Tibial nerve (tissue), 4 donors: ENCODE results near the gene SNAI3. TPM values are rescaled to one million over a fixed set of nuclear protein-coding genes. Genes with fewer than 3 reads are reported as not detected.

Source experiments
- DNase-seq, 2 donors: peaks; one replicate each; pipeline ENCODE4 v3.0.0-alpha.2; 2019; ENCODE audit warnings: low spot score in 2 of 2
- H3K27ac ChIP-seq, 4 donors: fragments of 200-600 bp; sonication (generic) in 3 of 4; one replicate each; pipeline ENCODE4 v1.5.1; 2017 to 2019; ENCODE audit warnings: mild to moderate bottlenecking in 1 of 4
- H3K27me3 ChIP-seq, 2 donors: fragments of 200-600 bp; sonication (generic) in 1 of 2; one replicate each; pipeline versions ENCODE4 v1.5.1 to v1.6.0; 2017 to 2019
- H3K36me3 ChIP-seq, 3 donors: fragments of 200-600 bp; sonication (generic); one replicate each; pipeline ENCODE4 v1.5.1; 2018 to 2019
- H3K4me1 ChIP-seq, 4 donors: fragments of 200-600 bp; sonication (generic) in 3 of 4; one replicate each; pipeline ENCODE4 v1.5.1; 2017 to 2019
- H3K4me3 ChIP-seq, 4 donors: fragments of 200-600 bp; sonication (generic) in 3 of 4; one replicate each; pipeline ENCODE4 v1.5.1; 2017 to 2019; ENCODE audit warnings: mild to moderate bottlenecking in 1 of 4, moderate library complexity in 1 of 4
- H3K9me3 ChIP-seq, 4 donors: fragments of 200-600 bp; sonication (generic) in 3 of 4; one replicate each; pipeline ENCODE4 v1.5.1; 2017 to 2019
- CTCF ChIP-seq, 5 experiments: fragments of 200-600 bp in 3 of 5; fragments of 450-650 bp in 2 of 5; sonication (generic) in 3 of 5; IDR thresholded peaks; one replicate each; pipeline ENCODE4 v1.5.1; 2016 to 2019; ENCODE audit warnings: antibody characterized with exemption in 5 of 5, mild to moderate bottlenecking in 3 of 5, moderate library complexity in 2 of 5
- EP300 ChIP-seq, 2 donors: sonication (generic); formaldehyde crosslinking; IDR thresholded peaks; one replicate each; pipeline ENCODE4 v1.6.1; 2017; ENCODE audit warnings: antibody characterized with exemption in 2 of 2, mild to moderate bottlenecking in 1 of 2
- POLR2A ChIP-seq, 2 donors: fragments of 450-650 bp; IDR thresholded peaks; one replicate each; pipeline ENCODE4 v1.6.1; 2017; ENCODE audit warnings: antibody characterized with exemption in 2 of 2, mild to moderate bottlenecking in 2 of 2, moderate library complexity in 2 of 2
- WGBS, 2 donors: methylation state at CpG; one replicate each; pipeline ENCODE4 v1.1.5; 2018; 5-methylcytosine and 5-hydroxymethylcytosine counted together
- total RNA-seq, 4 donors: library from RNA; depleted of rRNA; stranded (reverse); fragments of >200 nt; gene quantifications; one replicate each; pipeline ENCODE4 v1.1.0, GENCODE V29; 2016

The SNAI3 gene
- total RNA-seq, 4 donors from 2014 or later = 0.87 to 1.2 (median 1.0) TPM

GRCh38 chr16:88721815-88722755, 35.8 kb upstream of the SNAI3 start:
- Histone ChIP-seq H3K4me3 (no peak overlapping the region), H3K9me3 (no peaks in the 10 kb centered on the region), H3K36me3 (peaks cover 2 to 100% (median 50%) of the 10 kb centered on the region in 3 donors), H3K27me3 (no peaks in the 10 kb centered on the region), H3K27ac (peak overlapping the region in 1 of 4 donors; percentile 90), H3K4me1 (peaks cover 0 to 16% (median 0%) of the 10 kb centered on the region in 4 donors)
- WGBS, 2 donors = 89 to 92% methylated on average over 29 to 33 of the region's 61 CpGs
- DNase-seq = no peak
- no peak for TF ChIP-seq EP300 (IDR thresholded peaks at IDR 0.05)
- TF ChIP-seq POLR2A (IDR thresholded peaks at IDR 0.05) = no peak
- no peak for TF ChIP-seq CTCF (IDR thresholded peaks at IDR 0.05)

- no peak for DNase-seq
- no peak overlapping the region for H3K4me3 ChIP-seq
- TF ChIP-seq CTCF (IDR thresholded peaks at IDR 0.05) (no peak), POLR2A (IDR thresholded peaks at IDR 0.05) (no peak), EP300 (IDR thresholded peaks at IDR 0.05) (no peak)
- peak overlapping the region in 1 of 4 donors; percentile 90 for H3K27ac ChIP-seq
- peaks cover 0 to 16% (median 0%) of the 10 kb centered on the region in 4 donors for H3K4me1 ChIP-seq
- no peaks in the 10 kb centered on the region for H3K9me3 ChIP-seq
- H3K27me3 ChIP-seq = no peaks in the 10 kb centered on the region
- 92 to 97% methylated on average over 16 to 17 of the region's 17 CpGs for WGBS, 2 donors
- peaks cover 6 to 100% (median 49%) of the 10 kb centered on the region in 3 donors for H3K36me3 ChIP-seq
These were observed 34.9 kb upstream of the SNAI3 start for GRCh38 chr16:88721236-88721635.

- H3K27ac ChIP-seq = peak overlapping the region in 2 of 4 donors; percentile 86 to 90
- H3K4me1 ChIP-seq = peaks cover 0 to 16% (median 0%) of the 10 kb centered on the region in 4 donors
- DNase-seq = no peak
- H3K9me3 ChIP-seq = no peaks in the 10 kb centered on the region
- no peak for TF ChIP-seq CTCF (IDR thresholded peaks at IDR 0.05)
- TF ChIP-seq POLR2A (IDR thresholded peaks at IDR 0.05) = no peak
- TF ChIP-seq EP300 (IDR thresholded peaks at IDR 0.05) = no peak
- 87 to 91% methylated on average over 22 to 23 of the region's 23 CpGs for WGBS, 2 donors
- no peak overlapping the region for H3K4me3 ChIP-seq
- peaks cover 6 to 100% (median 44%) of the 10 kb centered on the region in 3 donors for H3K36me3 ChIP-seq
- no peaks in the 10 kb centered on the region for H3K27me3 ChIP-seq
These were observed 34.2 kb upstream of the SNAI3 start for GRCh38 chr16:88720396-88720970.

- TF ChIP-seq EP300 (IDR thresholded peaks at IDR 0.05) (no peak), POLR2A (IDR thresholded peaks at IDR 0.05) (no peak), CTCF (IDR thresholded peaks at IDR 0.05) (no peak)
These were observed 33.6 kb upstream of the SNAI3 start for GRCh38 chr16:88719933-88720296.

More at GRCh38 chr16:88719933-88720296, 33.6 kb upstream of the SNAI3 start:
- no peak overlapping the region for H3K4me3 ChIP-seq
- WGBS, 2 donors = 90 to 94% methylated on average over 16 to 19 of the region's 19 CpGs
- peak overlapping the region in 3 of 4 donors; percentile 57 to 90 (median 86) for H3K27ac ChIP-seq
- H3K9me3 ChIP-seq = no peaks in the 10 kb centered on the region
- H3K36me3 ChIP-seq = peaks cover 6 to 100% (median 44%) of the 10 kb centered on the region in 3 donors
- no peaks in the 10 kb centered on the region for H3K27me3 ChIP-seq
- no peak for DNase-seq
- peaks cover 0 to 16% (median 0%) of the 10 kb centered on the region in 4 donors for H3K4me1 ChIP-seq
